Upper lobe of left lung (tissue), 4 donors: ENCODE measurements around the gene EVC2.

Experiments
- CTCF ChIP-seq, 6 experiments: fragments of 450-650 bp in 4 of 6; fragments of 200-600 bp in 2 of 6; sonication (generic) in 2 of 6; IDR thresholded peaks; one replicate each; pipeline ENCODE4 v1.5.1; 2016 to 2019; ENCODE audit warnings: antibody characterized with exemption in 6 of 6
- POLR2A ChIP-seq, 4 donors: fragments of 450-650 bp; IDR thresholded peaks; one replicate each; pipeline ENCODE4 v1.5.1; 2016 to 2017; ENCODE audit warnings: antibody characterized with exemption in 4 of 4, mild to moderate bottlenecking in 2 of 4

GRCh38 chr4:5696341-5696740 lies 12.0 kb downstream of the EVC2 start:
- TF ChIP-seq POLR2A (IDR thresholded peaks at IDR 0.05): no peak
- no peak for TF ChIP-seq CTCF (IDR thresholded peaks at IDR 0.05)
